Fibroblast of lung (primary cell): Measurements from ENCODE around the gene SRCIN1. TPM values are rescaled to one million over a fixed set of nuclear protein-coding genes. Genes with fewer than 3 reads are reported as not detected.

ENCODE experiments used
- DNase-seq, 2 donors: peaks; one replicate each; pipeline versions ENCODE4 v3.0.0 to v3.0.0-alpha.2; 2010; ENCODE audit warnings: low read depth in 2 of 2
- H2AFZ ChIP-seq: 2 replicates; pipeline ENCODE4 v1.5.1; 2012; ENCODE audit warnings: low read length, control low read depth, inconsistent platforms
- H3K27ac ChIP-seq: 2 replicates; pipeline ENCODE4 v1.5.1; 2011; ENCODE audit warnings: low read length, control low read depth; ENCODE audit not compliant: insufficient read depth
- H3K27me3 ChIP-seq: 2 replicates; pipeline ENCODE4 v1.5.1; 2011; ENCODE audit warnings: mild to moderate bottlenecking, low read length; ENCODE audit not compliant: control insufficient read depth, insufficient read depth
- H3K36me3 ChIP-seq: 2 replicates; pipeline ENCODE4 v1.5.1; 2011; ENCODE audit warnings: low read length; ENCODE audit not compliant: control insufficient read depth, insufficient read depth
- H3K4me1 ChIP-seq: 2 replicates; pipeline ENCODE4 v1.5.1; 2011; ENCODE audit warnings: low read length; ENCODE audit not compliant: control insufficient read depth, insufficient read depth; ENCODE audit errors: extremely low read depth
- H3K4me2 ChIP-seq: 2 replicates; pipeline ENCODE4 v1.5.1; 2011; ENCODE audit warnings: low read length, control low read depth; ENCODE audit not compliant: insufficient read depth; ENCODE audit errors: extremely low read depth
- H3K4me3 ChIP-seq, 4 experiments: fragments of 200-600 bp in 1 of 4; sonication (generic) in 1 of 4; replicated peaks in 1 of 4; 2 replicates each; pipeline ENCODE4 v1.5.1; 2011 to 2016; ENCODE audit warnings: low read length in 4 of 4, low read depth in 3 of 4, mild to moderate bottlenecking in 3 of 4, control low read depth in 2 of 4, inconsistent platforms in 1 of 4, mixed read lengths in 1 of 4; ENCODE audit not compliant: insufficient read depth in 1 of 4; ENCODE audit errors: control extremely low read depth in 1 of 4
- H3K79me2 ChIP-seq: 2 replicates; pipeline ENCODE4 v1.5.1; 2012; ENCODE audit warnings: mild to moderate bottlenecking, low read length, inconsistent platforms; ENCODE audit not compliant: control insufficient read depth, insufficient read depth
- H3K9ac ChIP-seq: 2 replicates; pipeline ENCODE4 v1.5.1; 2011; ENCODE audit warnings: mild to moderate bottlenecking, low read length, control low read depth; ENCODE audit not compliant: insufficient read depth
- H3K9me3 ChIP-seq: 2 replicates; pipeline ENCODE4 v1.5.1; 2012; ENCODE audit warnings: low read depth, low read length; ENCODE audit not compliant: control insufficient read depth, insufficient read depth
- H4K20me1 ChIP-seq: 2 replicates; pipeline ENCODE4 v1.5.1; 2011; ENCODE audit warnings: low read length; ENCODE audit not compliant: control insufficient read depth, insufficient read depth; ENCODE audit errors: extremely low read depth
- EZH2 ChIP-seq: IDR thresholded peaks from 2 replicates; pipeline ENCODE4 v1.5.1; 2012; ENCODE audit warnings: low read length, control low read depth, mild to moderate bottlenecking; ENCODE audit errors: missing control alignments
- polyA plus RNA-seq, 2 donors: library from polyadenylated mRNA; depleted of rRNA in 1 of 2; stranded (reverse) in 1 of 2; unstranded in 1 of 2; fragments of >200 nt; gene quantifications; 2 replicates each; pipeline ENCODE4 v1.2.1, GENCODE V29; 2011 to 2012; ENCODE audit warnings: missing spikeins in 1 of 2
- total RNA-seq: library from RNA; depleted of rRNA; stranded (reverse); fragments of >200 nt; gene quantifications from 2 replicates; pipeline ENCODE4 v1.2.1, GENCODE V29; 2014
- TF ChIP-seq, protein P1 (sequence below), 2 donors: IDR thresholded peaks in 1 of 2; conservative IDR thresholded peaks in 1 of 2; 1 replicate in 1 of 2; 2 replicates in 1 of 2; pipeline ENCODE4 v1.5.1; 2011 to 2012; ENCODE audit warnings: low read length in 2 of 2, control low read depth in 1 of 2, inconsistent platforms in 1 of 2, low read depth in 1 of 2, mild to moderate bottlenecking in 1 of 2

Gene SRCIN1
- total and polyA plus RNA-seq, 2 donors (not counting 1 experiment from before 2014, with no cell fraction given): under 0.01 TPM; not detected in 1

DNA sequence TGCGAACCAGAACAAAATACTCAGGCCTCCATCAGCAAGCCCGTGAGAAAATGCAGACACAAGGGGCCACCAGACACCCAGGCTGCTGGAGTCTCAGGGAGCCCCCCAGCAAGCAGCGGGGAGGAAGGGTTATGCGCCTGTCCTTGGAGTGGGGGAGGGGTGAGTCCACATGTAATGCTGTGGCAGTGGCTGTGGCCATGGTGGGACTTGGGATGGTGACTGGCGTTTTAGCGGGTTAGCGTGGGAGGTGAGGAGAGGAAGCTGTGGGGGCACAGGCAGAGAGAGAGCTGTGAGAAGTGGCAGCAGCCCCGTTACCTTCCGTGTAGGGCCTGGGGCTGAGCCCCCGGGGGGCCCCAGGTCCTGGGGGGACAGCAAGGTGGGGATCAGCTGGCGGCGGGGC is 58.3 kb downstream of the SRCIN1 start:
- no peaks in the 10 kb centered on the region for H3K9me3 ChIP-seq
- H3K4me3 ChIP-seq: no peak overlapping the region
- H3K27me3 ChIP-seq: no peaks in the 10 kb centered on the region
- H3K4me1 ChIP-seq: no peaks in the 10 kb centered on the region
- no peaks in the 10 kb centered on the region for H4K20me1 ChIP-seq
- H3K9ac ChIP-seq: no peak overlapping the region
- no peaks in the 10 kb centered on the region for H3K79me2 ChIP-seq
- H3K36me3 ChIP-seq: no peaks in the 10 kb centered on the region
- H2AFZ ChIP-seq: no peak overlapping the region
- H3K27ac ChIP-seq: no peak overlapping the region
- DNase-seq: no peak
- no peak for TF ChIP-seq EZH2
- TF ChIP-seq, protein P1, sequence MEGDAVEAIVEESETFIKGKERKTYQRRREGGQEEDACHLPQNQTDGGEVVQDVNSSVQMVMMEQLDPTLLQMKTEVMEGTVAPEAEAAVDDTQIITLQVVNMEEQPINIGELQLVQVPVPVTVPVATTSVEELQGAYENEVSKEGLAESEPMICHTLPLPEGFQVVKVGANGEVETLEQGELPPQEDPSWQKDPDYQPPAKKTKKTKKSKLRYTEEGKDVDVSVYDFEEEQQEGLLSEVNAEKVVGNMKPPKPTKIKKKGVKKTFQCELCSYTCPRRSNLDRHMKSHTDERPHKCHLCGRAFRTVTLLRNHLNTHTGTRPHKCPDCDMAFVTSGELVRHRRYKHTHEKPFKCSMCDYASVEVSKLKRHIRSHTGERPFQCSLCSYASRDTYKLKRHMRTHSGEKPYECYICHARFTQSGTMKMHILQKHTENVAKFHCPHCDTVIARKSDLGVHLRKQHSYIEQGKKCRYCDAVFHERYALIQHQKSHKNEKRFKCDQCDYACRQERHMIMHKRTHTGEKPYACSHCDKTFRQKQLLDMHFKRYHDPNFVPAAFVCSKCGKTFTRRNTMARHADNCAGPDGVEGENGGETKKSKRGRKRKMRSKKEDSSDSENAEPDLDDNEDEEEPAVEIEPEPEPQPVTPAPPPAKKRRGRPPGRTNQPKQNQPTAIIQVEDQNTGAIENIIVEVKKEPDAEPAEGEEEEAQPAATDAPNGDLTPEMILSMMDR (conservative IDR thresholded peaks at IDR 0.05 in 1 of 2, IDR thresholded peaks at IDR 0.05 in 1 of 2; ENCODE audit: low read depth in 1 of 2, low read length in 2 of 2): no peak
- no peak overlapping the region for H3K4me2 ChIP-seq

DNA sequence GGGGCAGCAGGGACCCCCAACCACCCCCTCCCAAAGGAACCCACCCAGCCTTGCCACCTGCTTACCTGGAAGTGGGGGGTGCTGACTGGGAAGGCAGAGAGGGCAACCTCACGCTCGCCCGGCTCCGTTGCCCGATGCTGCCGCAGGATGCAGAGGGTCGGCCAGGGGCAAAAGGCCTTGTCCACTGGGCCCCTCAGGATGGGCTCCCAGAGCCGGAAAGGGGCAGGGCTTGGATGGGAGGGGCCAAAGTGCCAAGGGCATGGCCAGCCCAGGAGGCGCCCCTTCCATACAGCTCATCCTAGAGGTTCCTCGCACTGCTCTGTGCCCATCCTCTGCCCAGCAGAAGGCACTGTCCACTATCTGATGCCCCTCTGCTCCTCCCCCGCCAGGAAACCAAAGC is 59.4 kb downstream of the SRCIN1 start:
- no peak overlapping the region for H3K9ac ChIP-seq
- H3K27ac ChIP-seq: no peak overlapping the region
- no peak overlapping the region for H3K4me3 ChIP-seq
- H3K27me3 ChIP-seq: peaks cover 3% of the 10 kb centered on the region
- no peaks in the 10 kb centered on the region for H3K9me3 ChIP-seq
- TF ChIP-seq, protein P1 (conservative IDR thresholded peaks at IDR 0.05 in 1 of 2, IDR thresholded peaks at IDR 0.05 in 1 of 2; ENCODE audit: low read depth in 1 of 2, low read length in 2 of 2): no peak
- no peak for TF ChIP-seq EZH2
- no peaks in the 10 kb centered on the region for H4K20me1 ChIP-seq
- no peak for DNase-seq
- no peak overlapping the region for H3K4me2 ChIP-seq
- no peaks in the 10 kb centered on the region for H3K4me1 ChIP-seq
- no peak overlapping the region for H2AFZ ChIP-seq
- H3K79me2 ChIP-seq: no peaks in the 10 kb centered on the region
- H3K36me3 ChIP-seq: no peaks in the 10 kb centered on the region

DNA sequence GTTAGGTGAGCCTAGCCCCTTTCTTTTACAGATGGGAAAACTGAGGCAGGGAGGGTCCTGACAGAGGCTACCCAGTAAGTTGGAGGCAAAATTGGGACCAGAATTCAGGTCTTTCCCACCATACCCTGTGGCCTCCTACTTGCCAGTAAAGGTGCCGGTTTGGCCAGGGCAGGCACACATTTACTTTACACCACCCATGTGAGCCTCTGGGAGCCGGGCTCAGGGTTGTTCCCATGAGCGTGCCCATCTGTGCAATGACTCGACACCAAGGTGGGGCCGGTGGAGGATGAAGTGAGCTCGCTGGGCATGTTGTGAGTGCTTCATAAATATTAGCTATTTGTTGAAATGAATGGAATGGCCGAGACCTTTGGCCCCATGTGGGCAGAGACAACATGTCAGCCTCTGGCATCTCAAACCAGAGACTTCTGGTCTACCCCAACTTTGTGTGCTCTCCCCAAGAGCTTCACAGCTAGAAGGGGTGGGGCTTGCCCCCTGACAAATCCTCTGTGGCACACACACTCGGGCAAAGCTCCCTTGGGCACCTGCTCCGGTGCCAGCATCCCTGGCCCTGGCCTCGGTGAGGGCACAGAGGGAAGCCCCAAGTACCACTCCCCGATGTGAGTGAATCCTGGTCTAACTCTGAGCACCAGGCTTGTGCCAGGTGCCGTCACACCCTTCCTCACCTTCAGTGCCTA is 60.1 kb downstream of the SRCIN1 start:
- no peaks in the 10 kb centered on the region for H3K4me1 ChIP-seq
- DNase-seq: no peak

More for the DNA sequence above, 60.1 kb downstream of the SRCIN1 start:
- no peaks in the 10 kb centered on the region for H4K20me1 ChIP-seq
- no peak overlapping the region for H3K4me3 ChIP-seq
- H3K27ac ChIP-seq: no peak overlapping the region
- TF ChIP-seq, protein P1 (conservative IDR thresholded peaks at IDR 0.05 in 1 of 2, IDR thresholded peaks at IDR 0.05 in 1 of 2; ENCODE audit: low read depth in 1 of 2, low read length in 2 of 2): no peak
- TF ChIP-seq EZH2: no peak
- H3K36me3 ChIP-seq: no peaks in the 10 kb centered on the region
- no peaks in the 10 kb centered on the region for H3K9me3 ChIP-seq
- peaks cover 3% of the 10 kb centered on the region for H3K27me3 ChIP-seq
- no peaks in the 10 kb centered on the region for H3K79me2 ChIP-seq
- no peak overlapping the region for H2AFZ ChIP-seq
- H3K4me2 ChIP-seq: no peak overlapping the region
- H3K9ac ChIP-seq: no peak overlapping the region
